GM21423 (cell line): Measurements from ENCODE around the gene ENKUR.
A peak's percentile ranks its signal among the peaks of the same experiment; 100 is the strongest.
"Not testable (repeated sequence)": the region's sequence is repeated elsewhere in the genome, so short reads cannot be mapped to it uniquely, and the experiment has no call there.

ENCODE experiments used
- ATAC-seq: cut with Tn5 transposase; IDR thresholded peaks from one replicate; pipeline ENCODE4 v1.9.1; 2021; ENCODE audit warnings: mild to moderate bottlenecking, moderate library complexity; ENCODE audit not compliant: unreplicated experiment

ENKUR gene

DNA sequence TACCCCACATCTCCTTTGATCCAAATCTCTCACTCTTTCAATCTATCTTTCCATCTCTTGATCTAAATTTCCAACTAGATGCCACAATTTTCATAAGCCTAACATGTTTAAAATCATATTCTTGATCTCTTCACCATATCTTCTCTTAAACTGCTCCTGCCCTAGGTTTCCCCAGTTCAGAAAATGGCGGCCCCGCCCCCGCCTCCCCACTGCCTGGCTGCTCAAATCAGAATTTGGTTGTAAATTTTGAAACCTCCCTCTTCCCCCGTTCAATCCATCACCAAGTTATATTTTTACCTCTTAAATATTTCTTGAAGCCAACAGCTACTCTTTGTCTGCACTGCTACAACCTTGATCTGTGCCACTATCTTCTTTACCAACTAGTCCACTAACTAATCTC lies 36.3 kb downstream of the ENKUR start:
- ATAC-seq: no peak

DNA sequence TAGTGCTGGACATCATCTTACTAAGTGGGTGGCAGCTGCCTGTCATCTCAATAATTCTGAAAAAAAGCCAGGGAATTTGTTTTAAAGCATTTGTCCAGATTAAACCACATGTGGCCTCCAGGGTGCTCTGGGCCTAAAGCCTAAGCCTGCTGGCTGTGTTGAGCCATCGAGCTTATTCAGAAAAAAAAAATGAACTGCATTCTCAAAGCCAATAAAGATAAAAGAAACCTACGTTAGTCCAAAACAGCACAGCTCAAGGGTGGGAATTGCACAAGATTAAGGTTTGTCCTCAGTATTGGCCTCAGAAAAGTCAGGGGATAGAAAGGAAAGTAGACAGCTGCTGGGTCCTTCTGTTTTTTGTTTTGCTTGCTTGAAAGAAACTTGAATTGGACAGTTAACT lies 41.0 kb downstream of the ENKUR start:
- ATAC-seq: no peak

DNA sequence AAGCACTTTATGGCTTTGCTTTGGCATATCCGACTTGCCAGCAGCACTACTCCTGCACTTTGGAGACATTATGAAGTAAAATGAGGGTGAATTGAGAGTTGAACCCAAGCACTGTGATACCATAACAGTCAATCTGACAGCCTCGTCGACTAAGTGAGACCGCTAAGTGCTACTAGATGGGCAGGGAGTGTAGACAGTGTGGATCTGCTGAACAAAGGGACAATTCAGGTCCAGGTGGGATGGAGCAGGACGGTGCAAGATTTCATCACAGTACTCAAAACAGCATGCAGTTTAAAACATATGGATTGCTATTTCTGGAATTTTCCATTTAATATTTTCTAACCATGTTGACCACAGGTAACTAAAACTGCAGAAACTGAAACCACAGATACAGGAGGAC lies 42.8 kb downstream of the ENKUR start:
- ATAC-seq: no peak

DNA sequence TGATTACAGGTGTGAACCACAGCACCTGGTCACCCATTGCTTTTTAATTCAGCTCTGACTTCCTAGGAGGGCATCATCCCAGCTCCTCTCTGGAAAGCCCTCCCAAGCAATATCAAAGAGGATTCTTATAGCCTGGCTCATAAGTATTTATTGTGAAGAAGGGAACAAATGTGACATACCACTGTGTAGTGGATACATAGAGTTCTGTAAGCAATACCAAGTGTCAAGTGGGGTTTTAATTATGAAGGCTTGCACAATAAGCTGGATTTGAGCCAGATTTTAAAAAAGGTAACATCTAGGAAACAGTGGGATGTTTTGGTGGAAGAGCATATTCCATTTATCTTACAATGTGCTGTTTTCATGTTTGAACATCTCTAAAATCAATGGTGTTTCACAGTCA lies 44.6 kb downstream of the ENKUR start:
- no peak for ATAC-seq

DNA sequence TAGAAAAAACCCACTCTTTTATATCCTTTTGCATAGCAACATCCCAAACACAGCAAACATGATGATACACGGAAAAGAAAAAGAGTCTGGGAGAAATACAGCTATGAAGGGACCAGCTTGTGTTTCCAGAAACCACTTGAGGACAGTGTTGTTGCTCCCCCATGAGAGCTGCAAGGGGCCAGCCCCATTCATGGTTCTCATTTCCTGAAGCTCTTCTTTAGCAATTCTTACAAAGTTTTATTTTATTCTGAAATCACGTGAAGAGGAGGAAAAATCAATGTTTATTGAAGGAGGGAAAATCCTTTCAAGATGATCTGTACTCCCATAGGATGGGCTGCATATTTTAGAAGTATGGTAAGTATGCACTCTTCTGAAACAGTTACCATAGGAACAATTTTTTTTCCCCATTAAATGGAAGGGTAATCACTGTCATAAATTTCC lies 46.1 kb downstream of the ENKUR start:
- ATAC-seq: no peak

DNA sequence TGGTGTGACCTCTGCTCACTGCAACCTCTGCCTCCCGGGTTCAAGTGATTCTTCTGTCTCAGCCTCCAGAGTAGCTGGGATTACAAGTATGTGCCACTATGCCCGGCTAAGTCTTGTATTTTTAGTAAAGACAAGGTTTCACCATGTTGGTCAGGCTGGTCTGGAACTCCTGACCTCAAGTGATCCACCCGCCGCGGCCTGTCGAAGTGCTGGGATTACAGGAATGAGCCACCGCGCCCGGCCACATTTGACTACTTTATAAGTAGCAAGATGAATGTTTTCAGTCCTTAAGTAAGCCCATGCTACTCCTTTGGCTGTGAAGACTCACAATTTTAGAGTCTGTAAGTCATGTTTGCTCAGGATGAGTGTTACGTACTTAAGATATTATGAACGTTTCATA lies 47.0 kb downstream of the ENKUR start:
- ATAC-seq: not testable (repeated sequence)

DNA sequence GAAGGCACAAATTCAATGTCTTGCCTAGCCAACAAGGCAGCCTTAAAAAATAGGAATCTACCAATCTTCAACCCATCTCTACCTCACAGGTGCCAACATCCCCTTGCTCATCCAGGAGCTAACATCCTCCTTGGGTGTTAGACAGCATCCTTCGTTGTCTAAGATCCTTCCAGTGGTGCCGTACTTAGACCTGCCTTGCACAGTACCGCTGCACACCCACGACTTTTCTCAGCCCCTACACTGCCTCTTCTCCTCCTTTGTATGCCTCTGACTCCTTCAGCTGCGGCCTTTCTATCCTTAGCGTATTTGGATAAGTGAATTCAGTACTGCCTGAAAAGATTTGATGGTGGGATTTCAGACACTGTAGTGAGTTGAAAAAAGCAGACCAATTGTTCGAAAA lies 47.6 kb downstream of the ENKUR start:
- no peak for ATAC-seq

DNA sequence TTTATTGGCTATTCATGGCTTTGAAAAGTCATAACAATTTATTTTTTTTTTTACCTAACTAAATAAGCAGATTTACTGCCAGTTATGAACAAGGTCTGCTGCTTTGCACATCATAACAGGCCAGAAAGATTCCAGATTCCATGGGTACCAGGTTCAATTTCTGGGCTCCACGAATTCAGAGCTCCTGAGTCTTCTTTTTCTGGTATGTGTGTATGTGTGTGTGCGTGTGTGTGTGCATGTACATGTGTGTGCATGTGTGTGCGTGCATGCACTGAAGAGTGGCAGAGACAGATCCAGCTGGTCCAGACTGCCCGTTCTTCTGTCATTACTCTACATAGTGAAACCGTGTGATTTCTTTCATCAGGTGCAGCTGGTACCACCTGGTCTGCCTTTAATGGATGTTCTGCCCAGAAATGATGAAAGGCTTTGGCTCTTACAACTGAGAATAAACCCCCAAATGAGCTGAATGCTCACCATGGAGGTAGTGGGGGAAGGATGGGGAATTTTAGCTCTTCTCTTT lies 48.9 kb downstream of the ENKUR start:
- ATAC-seq: no peak

DNA sequence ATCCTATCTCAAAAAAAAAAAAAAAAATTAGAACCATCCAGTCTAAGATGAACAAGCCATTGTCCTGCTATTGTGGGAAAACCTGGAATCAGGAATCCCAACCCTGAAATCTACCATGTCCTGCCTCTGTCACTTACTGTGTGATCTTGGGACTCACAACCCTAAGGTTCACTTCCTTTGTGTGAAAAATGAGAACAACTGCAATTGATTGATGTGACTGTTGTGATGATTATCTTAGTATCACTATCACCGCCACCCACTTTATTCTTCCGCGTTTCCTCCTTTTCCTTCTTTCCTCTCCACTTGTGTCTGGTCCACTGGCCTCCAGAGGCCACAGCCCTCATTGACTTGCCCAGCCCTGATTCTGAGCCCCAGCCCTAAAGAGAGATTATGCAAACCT lies 50.9 kb downstream of the ENKUR start:
- no peak for ATAC-seq

DNA sequence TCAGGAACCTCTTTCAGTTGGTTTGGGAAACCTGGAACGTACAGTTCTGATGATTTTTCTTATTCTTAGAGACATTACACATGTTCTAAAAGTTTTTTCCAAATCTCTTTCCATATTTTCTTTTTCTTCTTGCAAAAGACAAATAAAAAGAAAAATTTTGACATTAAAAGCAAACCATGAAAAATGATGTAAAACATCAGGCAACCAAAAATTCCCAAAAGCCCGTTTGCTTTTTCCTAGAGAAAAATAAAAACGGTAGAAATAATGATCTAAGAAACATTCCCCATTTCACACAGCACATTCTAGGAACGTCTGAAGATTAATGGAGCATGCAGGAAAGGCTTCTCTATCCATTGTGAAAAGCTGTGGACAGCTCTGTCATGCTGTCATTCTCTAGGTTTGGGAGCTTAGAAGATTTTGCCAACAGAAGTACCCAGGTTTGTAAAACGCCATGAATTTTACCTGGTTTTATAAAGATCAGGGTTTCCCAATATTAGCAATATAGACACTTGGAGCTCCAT lies 52.4 kb downstream of the ENKUR start:
- ATAC-seq: no peak

DNA sequence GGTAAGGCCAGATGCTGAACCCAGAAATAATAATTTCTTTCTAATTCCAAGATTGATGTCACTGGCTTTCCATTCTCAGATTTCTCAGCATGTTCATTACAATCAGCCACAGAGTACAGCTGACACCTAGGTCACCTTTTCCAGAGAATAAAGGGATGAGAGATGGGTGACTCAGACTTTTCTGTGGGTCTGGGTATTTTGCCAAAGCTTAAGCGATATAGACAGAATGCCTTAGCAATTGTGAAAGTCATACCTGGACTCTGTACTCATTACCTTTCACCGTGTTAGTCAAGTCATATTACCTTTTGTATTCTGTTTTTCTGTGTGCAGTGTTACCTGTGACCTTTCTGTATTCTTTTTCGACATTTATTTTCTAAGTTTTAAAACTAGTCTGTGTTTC lies 53.0 kb downstream of the ENKUR start:
- no peak for ATAC-seq

DNA sequence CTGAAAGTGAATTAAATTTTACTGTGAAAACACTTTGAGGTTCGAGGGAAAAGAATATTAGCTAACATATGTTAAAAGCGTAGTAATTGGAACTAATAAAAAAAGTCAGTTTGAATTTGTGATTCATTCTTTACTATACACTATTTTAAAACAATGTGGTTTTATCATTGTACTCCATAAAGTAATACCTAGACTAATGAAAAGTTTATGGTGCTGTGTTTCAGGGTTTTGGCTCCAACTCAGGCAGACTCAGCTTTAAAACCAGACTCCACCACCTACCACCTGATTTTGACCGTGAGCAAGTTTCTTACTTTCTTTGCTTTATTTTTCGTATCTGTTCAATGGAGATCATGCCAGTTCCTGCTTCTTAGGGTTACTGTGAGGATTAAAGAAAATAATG lies 54.4 kb downstream of the ENKUR start:
- no peak for ATAC-seq

DNA sequence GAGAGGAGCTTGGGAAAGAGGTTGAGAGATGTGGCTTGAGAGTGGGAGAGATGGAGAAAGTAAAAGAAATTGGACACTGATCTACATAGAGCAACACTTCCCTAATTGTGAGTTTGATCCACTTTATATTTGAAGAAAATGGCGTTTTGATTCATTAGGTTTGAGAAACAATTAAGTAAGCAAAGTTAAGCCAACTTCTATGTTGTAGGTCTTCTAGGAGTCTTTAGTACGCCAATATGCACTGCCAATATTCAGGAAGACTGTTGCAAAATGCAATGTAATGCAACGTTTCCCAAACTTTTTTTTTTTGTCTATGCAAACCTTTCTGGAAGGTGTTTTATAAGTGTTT lies 56.6 kb downstream of the ENKUR start:
- ATAC-seq: no peak

DNA sequence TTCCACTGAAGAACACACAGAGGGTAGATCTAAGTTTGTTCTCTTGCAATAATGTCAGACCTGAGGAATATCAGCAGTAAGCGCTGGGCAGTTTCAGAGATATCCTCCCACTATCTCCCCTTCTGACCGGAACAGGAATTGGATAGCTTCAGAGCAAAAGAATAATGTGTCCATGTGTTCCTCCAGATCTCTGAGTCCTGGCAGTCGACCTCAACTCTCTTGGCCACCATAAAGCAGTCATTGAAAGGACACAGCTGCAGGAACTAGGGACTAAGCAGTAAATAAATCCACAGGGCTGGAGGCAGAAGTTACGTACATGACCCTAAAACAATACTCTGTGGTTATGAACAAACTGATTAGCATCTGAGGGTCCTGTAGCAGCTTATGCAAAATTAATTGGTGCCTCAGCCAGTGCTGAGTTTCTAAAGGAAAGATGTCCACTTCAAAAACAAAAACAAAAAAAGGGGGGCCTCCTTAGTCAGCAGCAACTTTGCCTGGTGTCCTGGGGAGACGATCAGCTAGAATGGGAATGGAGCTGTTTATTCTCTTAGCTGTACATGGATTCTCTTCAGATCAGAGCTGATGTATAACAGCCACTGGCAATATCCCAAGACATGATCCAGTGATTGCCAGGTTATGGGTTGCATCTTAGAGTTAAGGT lies 57.1 kb downstream of the ENKUR start:
- ATAC-seq: no peak

DNA sequence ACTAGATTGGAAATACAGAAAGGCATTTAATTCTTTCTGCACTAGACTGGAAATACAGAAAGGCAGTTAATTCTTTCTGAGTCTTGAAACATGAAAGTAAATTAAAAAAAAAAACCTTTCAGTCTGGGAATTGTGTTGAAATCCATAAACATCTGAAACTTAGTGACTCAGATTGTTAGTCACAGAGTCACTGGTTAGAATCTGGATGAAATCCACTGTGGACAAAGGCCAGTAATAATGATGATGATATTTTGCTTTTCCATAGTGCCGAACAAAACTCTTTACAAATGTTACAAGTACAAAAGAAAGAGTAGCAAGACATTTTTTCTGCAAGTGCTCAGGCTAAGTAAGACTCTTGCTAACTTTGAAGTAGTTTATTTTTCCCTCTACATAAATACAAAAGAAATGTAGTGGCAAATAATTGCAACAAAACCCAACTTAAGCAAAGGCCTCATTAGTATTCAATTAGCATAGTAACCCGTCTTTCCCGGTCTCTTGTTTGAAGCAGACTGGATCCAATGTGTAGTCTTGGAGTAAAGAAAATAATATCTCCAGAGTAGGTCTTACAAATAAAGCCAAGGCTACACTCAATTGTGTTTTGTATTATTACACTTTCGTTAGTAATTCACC lies 57.8 kb downstream of the ENKUR start:
- ATAC-seq: no peak

DNA sequence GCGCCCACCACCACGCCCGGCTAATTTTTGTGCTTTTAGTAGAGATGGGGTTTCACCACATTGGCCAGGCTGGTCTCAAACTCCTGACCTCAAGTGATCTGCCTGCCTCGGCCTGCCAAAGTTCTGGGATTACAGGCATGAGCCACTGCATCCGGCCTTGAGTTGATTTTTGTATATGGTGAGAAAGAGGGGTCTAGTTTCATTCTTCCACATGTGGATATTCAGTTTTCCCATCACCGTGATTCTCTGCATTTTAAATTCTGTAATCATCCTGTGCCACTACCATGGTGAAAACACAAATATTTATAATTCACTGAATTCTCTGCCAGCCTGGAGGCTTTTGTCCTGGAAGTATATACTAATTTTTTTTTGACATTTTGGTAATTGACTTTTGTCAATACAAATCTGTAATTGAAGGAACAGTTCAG lies 58.3 kb downstream of the ENKUR start:
- ATAC-seq: not testable (repeated sequence)

DNA sequence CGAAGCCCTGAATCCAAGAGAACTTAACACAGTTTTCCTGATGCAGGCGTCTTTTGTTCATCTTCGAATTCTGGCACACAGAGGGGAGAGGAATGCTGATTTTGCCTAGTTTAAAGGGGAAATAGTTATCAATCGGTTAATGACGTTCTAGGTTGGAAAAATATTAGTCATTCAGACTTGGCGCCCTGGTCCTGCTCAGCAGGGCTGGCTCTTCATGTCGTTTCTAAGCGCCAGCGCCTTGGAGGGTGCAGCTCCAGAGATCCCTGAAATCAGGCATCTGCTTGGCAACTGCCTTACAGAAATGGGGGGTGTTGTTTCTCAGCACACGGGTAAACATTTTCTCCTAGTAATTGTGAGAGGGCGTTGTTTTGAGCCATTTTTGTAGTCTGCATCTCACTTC lies 62.3 kb downstream of the ENKUR start:
- ATAC-seq: no peak

DNA sequence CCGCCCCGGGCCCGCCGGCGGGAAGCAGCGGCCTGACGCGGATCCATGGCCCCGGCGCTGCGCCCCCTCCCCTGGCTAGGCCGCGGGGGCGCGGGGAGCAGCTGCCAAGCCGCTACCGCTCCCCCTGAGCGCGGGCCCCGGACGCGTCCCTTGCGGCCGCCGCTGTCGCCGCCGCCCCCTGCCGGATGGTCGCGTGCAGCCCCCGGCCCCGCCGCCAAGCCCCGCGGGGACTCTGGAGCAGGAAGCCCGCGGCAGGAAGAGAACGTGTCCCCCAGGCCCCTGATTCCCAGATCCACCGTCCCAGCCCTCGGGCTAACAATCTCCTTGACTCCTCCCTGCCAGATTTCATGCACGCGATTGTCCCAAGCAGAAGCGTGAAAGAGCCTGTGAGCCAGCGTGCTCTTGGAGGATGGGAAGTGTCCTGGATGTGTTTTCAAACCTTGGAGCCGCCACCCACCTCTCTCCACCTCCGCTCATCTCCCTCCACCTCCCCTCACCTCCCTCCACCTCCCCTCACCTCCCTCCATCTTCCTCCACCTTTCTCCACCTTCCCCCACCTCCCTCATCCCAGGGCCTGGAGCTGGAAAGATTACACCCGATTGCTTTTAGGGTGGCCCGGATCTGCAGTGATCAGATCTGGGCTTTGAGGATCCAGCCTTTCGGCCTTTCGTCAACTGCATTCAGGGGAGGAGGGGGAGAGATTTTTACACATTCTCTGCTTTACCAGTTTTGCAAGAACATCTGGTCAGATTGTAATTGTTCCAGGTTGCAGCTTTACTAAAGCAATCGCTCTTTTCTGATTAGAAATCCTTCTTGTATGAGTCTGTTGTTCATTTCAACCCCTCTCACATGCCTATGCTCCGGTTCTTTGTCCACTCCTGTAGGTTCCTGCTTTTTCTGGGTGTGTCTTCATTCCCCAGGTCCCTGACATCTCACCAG lies 63.0 kb downstream of the ENKUR start:
- peak; percentile 68 for ATAC-seq

DNA sequence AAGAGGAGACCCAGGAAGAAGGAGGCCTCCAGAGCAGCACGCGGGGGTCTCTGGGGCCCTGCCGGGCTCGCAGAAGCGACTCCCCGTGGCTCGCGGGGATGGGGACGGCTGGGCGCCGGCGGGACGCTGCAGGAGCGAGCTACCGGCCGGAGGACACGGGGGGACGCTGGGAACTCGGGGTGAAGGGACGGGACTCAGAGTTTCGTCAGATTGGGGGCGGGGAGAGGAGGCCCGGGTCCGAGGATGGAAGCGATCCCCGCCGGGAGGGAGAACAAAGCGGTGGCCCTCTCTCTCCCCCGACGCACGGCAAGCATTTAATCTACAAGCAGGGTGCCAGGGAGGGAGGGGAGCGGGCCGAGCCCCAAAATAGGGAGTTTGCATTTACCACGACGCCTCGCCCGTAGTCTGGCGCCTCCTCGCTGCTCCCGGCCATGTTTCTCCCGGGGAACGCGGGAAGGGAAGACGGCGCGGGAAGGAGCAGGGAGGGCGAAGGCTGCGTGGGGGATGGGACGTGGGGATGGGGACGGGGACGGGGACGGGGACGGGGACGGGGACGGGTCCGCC lies 63.7 kb downstream of the ENKUR start, which contains the start of gene PRTFDC1:
Gene PRTFDC1, minus strand, starts transcription at position 464 of the 564 bp plus-strand sequence. Its CDS starts 31 bp downstream, at position 433.
- peak; percentile 28 for ATAC-seq

DNA sequence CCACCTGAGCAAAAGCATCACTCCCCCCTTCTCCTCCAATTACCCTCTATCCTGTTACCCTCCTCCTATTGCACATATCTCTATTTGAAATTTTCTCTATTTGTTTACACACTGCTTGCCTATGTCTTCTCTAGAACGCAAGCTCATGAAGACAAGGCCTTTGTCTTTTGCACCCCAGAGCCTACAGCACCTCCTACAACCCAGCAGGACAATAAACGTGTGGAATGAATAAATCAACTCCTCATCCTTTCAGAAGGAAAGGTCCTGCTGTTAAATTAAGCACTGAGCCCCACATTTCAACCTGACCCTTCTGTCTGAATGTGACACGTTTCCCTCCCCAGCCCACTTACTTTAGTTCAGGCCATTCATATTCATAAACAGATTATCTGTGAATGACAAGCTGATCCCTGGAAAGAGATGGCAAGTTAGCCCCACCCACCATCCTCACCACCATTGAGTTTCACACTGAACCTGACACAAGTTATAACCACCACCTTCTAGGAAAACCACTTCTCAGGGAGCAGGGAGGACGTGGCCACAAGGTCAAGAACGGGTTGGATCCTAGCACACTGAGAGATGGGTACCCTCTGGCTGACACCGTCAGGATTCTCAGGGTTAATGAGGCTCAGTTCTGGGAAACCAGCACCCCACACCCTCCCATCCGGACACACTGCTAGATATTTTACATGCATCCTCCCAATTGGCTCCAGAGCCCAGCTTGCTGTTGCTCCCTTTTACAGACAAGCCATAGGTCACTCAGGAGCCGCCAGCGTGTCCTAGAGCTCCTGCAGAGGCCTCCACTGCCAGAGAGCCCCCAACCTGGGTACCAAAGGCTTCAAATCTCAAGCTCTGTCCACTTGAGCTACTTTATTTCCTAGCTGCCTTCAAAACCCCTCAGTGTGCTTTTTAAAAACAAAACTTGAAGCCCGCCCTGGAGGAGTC lies 64.5 kb downstream of the ENKUR start:
- ATAC-seq: no peak
